H1 (cell line): Measurements from ENCODE around the gene SORCS3. TPM values are rescaled to one million over a fixed set of nuclear protein-coding genes. Genes with fewer than 3 reads are reported as not detected.

Source experiments
- KDM4A ChIP-seq: IDR thresholded peaks from one replicate; pipeline ENCODE4 v1.7.1; 2012; ENCODE audit warnings: low read depth, mild to moderate bottlenecking, moderate library complexity, low read length, inconsistent platforms; ENCODE audit not compliant: severe bottlenecking
- RBBP5 ChIP-seq: IDR thresholded peaks from 2 replicates; pipeline ENCODE4 v1.7.1; 2012; ENCODE audit warnings: low read depth, mild to moderate bottlenecking, inconsistent platforms, low read length, moderate library complexity, borderline replicate concordance
- TAF1 ChIP-seq: IDR thresholded peaks from 2 replicates; pipeline ENCODE4 v1.6.1; 2011; ENCODE audit warnings: mild to moderate bottlenecking, low read depth, low read length
- polyA plus RNA-seq, 7 experiments: library from polyadenylated mRNA; depleted of rRNA in 3 of 7; stranded (reverse) in 5 of 7; unstranded in 2 of 7; fragments of >200 nt in 5 of 7; fragments of 200-250 nt in 2 of 7; gene quantifications; 1 replicate in 5 of 7; 2 replicates in 1 of 7; 4 replicates in 1 of 7; pipeline versions ENCODE4 v1.2.1 to v1.2.3, GENCODE V29; 2011 to 2013; ENCODE audit warnings: missing spikeins in 2 of 7, mixed read lengths in 2 of 7
- total RNA-seq: library from RNA; stranded (reverse); fragmentation: NEBNext Ultra II Directional; extraction: Animal tissue kit (Norgen Biotek cat#: 25700); gene quantifications from 2 replicates; pipeline ENCODE4 v1.2.1, GENCODE V29; 2021

SORCS3 gene
- total and polyA plus RNA-seq, 2 of the 8 experiments (the other 6 are each of a cell fraction or from before 2014, with no cell fraction given), result 0.26 to 0.88 TPM

DNA sequence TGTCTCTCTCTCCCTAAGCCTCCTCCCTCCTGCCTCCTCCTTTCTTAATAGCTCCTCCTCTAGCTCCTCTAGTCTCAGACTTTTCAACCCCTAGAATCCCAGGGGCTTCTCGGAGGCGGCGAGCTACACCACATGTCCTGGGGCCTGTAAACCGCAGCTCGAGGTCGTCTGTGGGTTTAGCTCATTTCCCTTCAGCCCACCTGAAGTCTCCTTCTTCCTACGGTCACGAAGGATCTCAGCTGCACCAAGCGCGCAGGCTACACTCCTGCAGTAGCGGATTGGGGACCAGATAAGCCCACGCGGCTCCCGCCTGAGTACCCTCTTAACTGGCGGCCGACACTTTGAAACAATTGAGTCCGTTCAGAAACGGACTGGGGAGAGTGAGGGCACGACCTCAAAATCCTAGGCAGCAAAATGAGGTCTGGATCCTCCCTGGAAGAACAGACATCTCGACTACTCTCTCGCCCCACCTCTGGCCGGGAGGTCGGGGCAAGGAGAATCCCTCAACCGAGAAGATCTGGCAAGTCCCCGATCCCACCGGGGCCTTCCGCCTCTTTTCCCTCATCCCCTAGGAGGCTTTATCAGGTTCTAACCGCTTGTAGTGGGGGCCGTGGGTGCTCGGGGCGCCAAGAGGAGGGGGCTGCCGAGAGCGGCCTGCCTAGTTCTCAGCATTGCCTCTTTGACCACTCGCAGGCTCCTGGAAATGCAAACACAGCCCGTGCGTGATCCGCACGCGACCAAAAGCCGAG, 1.3 kb upstream of the SORCS3 start (continued):
- TF ChIP-seq RBBP5 (peak; percentile 31; the same call in 1 of the 2 replicates), KDM4A (peak; percentile 66), TAF1 (0 out of 2 replicates have a peak, but pooled peaks have one; percentile 7)
